Panc1 (cell line): Measurements from ENCODE around the gene ARR3.

Experiments used
- CTCF ChIP-seq: fragments of 450-650 bp; IDR thresholded peaks from 2 replicates; pipeline ENCODE4 v1.5.1; 2017; ENCODE audit warnings: mild to moderate bottlenecking
- REST ChIP-seq, 2 experiments: IDR thresholded peaks; 2 replicates each; pipeline ENCODE4 v1.6.1; 2011 to 2012; ENCODE audit warnings: low read depth in 2 of 2, control low read depth in 1 of 2, low read length in 1 of 2, mild to moderate bottlenecking in 1 of 2, moderate library complexity in 1 of 2; ENCODE audit not compliant: insufficient read depth in 1 of 2

GRCh38 chrX:70240751-70241150 is 27.4 kb upstream of the ARR3 start:
- no peak for TF ChIP-seq CTCF
- TF ChIP-seq REST (IDR thresholded peaks at IDR 0.05; ENCODE audit: insufficient read depth in 1 of 2, low read depth in 2 of 2, low read length in 1 of 2) = no peak
